Activated CD4-positive, alpha-beta T cell treated with anti-CD3 and anti-CD28 coated beads, Interleukin-2, amount 10 ng/mL, durations not matched to agents 7 days and 5 days (primary cell): ENCODE results near the gene TCAP. TPM values are rescaled to one million over a fixed set of nuclear protein-coding genes. Genes with fewer than 3 reads are reported as not detected.
"Not testable (repeated sequence)": the region's sequence is repeated elsewhere in the genome, so short reads cannot be mapped to it uniquely, and the experiment has no call there.

Experiments used
- CTCF ChIA-PET: fragments of 350-600 bp; sonication (Branson Sonifier 250); formaldehyde crosslinking; loops from one replicate; lab custom pipeline; 2021; ENCODE audit warnings: antibody characterized with exemption; lab: Charles Lee
- POLR2A ChIA-PET: fragments of 350-600 bp; sonication (Branson Sonifier 250); formaldehyde crosslinking; loops from one replicate; lab custom pipeline; 2021; ENCODE audit warnings: antibody characterized with exemption; lab: Charles Lee
- DNase-seq: peaks from one replicate; pipeline ENCODE4 v3.0.0-alpha.2; 2020
- H3K27ac Mint-ChIP-seq: one replicate; pipeline ENCODE4 v1.8.0; 2021; ENCODE audit warnings: mild to moderate bottlenecking, moderate library complexity, mixed read lengths
- H3K27me3 Mint-ChIP-seq: one replicate; pipeline ENCODE4 v1.8.0; 2021; ENCODE audit warnings: mixed read lengths
- H3K36me3 Mint-ChIP-seq: one replicate; pipeline ENCODE4 v1.8.0; 2021; ENCODE audit warnings: low read depth, mixed read lengths
- H3K4me1 Mint-ChIP-seq: one replicate; pipeline ENCODE4 v1.8.0; 2021; ENCODE audit warnings: mixed read lengths
- H3K4me3 Mint-ChIP-seq: one replicate; pipeline ENCODE4 v1.8.0; 2021; ENCODE audit warnings: mild to moderate bottlenecking, moderate library complexity, mixed read lengths
- H3K9me3 Mint-ChIP-seq: one replicate; pipeline ENCODE4 v1.8.0; 2021; ENCODE audit warnings: mixed read lengths
- total RNA-seq, 2 experiments: library from RNA; stranded (reverse); gene quantifications; one replicate each; pipeline ENCODE4 v1.2.3, GENCODE V29; 2021

Gene TCAP
- total RNA-seq, 2 experiments from 2014 or later, result 2.0 to 2.1 TPM

DNA sequence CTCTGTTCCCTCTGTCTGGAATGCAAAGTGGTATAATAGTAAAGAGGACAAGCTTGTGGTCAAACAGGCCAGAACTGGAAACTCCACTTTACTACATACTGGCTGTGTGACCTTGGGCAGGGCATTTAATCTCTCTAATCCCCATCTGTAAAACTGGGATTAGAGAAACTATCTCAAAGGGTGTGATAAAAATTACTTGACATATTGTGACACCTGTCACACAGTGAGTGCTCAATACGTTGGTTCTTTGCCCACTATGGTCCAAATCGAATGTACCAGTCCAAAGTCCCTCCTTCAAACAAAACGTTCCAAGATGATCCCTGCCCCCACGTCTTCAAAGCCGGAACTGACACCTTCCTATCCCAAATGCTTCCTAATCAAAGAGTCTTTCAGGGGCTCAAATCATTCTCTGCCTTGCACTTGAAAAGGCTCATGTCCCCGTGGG is 22.0 kb downstream of the TCAP start:
- peaks cover 33% of the 10 kb centered on the region for H3K4me1 Mint-ChIP-seq
- DNase-seq, result no peak
- no peaks in the 10 kb centered on the region for H3K27me3 Mint-ChIP-seq
- ChIA-PET POLR2A (no interaction called here), CTCF (interaction anchor here (1.1 to 2.4 kb wide), 6 partner anchors 9 to 43 kb away, joined by 3 to 14 read pairs (median 7); partner anchors contain the start of gene MIEN1)
- peak overlapping the region; percentile 94 for H3K4me3 Mint-ChIP-seq
- peaks cover 34% of the 10 kb centered on the region for H3K36me3 Mint-ChIP-seq
- H3K9me3 Mint-ChIP-seq, result peaks cover 7% of the 10 kb centered on the region
- H3K27ac Mint-ChIP-seq, result peak overlapping the region; percentile 98

DNA sequence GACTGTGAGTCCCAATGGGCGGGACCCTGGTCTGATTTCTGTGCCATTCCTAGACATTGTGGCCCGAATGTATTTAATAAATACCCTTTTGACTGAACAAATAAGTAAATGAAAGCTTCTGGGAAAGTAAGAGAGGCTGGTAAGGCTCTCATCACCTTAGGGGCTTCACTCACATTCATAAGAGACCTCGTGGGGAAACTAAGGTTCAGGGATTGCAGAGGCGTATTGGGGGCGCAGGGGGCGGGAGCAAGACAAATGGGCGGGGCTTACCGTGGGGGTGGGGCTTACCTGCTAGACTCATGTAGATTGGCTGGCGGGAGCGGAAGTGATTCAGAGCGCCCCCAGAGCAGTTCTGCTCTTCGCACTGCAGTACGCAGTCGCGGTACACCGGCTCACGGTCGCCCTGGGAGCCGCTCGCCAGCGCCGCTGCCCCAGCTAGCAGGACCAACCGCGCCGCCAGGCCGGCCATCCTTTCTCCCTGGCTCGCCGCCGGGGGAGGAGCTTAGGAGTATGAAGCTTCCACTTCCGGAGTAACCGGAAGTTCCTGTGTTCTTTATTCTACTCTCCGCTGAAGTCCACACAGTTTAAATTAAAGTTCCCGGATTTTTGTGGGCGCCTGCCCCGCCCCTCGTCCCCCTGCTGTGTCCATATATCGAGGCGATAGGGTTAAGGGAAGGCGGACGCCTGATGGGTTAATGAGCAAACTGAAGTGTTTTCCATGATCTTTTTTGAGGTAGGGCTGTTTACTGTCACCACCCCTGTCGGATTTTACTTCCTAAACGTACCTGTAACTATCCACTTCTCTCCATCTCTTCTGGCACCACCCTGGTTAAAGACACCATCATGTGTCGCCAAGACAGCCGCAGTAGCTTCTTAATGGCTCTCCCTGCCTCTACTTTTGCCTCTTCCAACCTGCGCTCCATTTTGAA is 22.7 kb downstream of the TCAP start, which contains the start of gene PGAP3:
PGAP3 (minus strand) TSS at position 512 of the 929 bp plus-strand sequence; CDS start at position 469, 43 bp downstream.
- H3K4me3 Mint-ChIP-seq, result peak within 1 kb of the TSS; percentile 94
- H3K9me3 Mint-ChIP-seq, result peaks cover 7% of the 10 kb centered on the region
- H3K4me1 Mint-ChIP-seq, result peaks cover 33% of the 10 kb centered on the region
- peaks cover 30% of the 10 kb centered on the region for H3K36me3 Mint-ChIP-seq
- ChIA-PET POLR2A (interaction anchor here (0.7 to 1.0 kb wide), 2 partner anchors 15 to 42 kb away, joined by 3 to 6 read pairs; partner anchors contain the start of gene MIEN1), CTCF (interaction anchor here (0.6 to 2.4 kb wide), 11 partner anchors 8 to 342 kb away, joined by 3 to 14 read pairs (median 5); partner anchors contain the start of gene MIEN1)
- peak; percentile 83 for DNase-seq
- H3K27me3 Mint-ChIP-seq, result no peaks in the 10 kb centered on the region
- H3K27ac Mint-ChIP-seq, result peak within 1 kb of the TSS; percentile 98

DNA sequence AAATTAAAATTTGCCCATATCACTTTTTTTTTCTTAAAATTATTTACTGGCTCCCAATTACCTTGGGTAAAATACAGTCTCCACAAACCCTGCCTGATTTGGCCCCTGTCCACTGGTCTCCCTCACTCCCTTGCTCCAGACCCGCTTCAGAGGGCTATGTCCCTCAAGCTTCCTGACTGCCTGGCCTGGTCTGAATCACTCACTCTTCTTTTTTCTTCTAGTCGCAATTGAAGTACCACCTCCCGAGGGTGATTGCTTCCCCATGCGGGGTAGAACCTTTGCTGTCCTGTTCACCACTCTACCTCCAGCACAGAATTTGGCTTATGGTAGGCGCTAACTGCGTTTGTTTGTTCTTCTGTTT is 23.3 kb downstream of the TCAP start:
- Mint-ChIP-seq H3K4me1 (peaks cover 29% of the 10 kb centered on the region), H3K4me3 (peak overlapping the region; percentile 94), H3K9me3 (peaks cover 7% of the 10 kb centered on the region), H3K27ac (peak overlapping the region; percentile 98), H3K27me3 (no peaks in the 10 kb centered on the region), H3K36me3 (peaks cover 24% of the 10 kb centered on the region)
- ChIA-PET POLR2A (interaction anchor here (0.7 to 1.0 kb wide), 2 partner anchors 14 to 41 kb away, joined by 3 to 6 read pairs; partner anchors contain the start of gene MIEN1), CTCF (interaction anchor here (1.0 to 2.4 kb wide), 8 partner anchors 10 to 341 kb away, joined by 3 to 14 read pairs (median 6); partner anchors contain the start of gene MIEN1)
- no peak for DNase-seq

DNA sequence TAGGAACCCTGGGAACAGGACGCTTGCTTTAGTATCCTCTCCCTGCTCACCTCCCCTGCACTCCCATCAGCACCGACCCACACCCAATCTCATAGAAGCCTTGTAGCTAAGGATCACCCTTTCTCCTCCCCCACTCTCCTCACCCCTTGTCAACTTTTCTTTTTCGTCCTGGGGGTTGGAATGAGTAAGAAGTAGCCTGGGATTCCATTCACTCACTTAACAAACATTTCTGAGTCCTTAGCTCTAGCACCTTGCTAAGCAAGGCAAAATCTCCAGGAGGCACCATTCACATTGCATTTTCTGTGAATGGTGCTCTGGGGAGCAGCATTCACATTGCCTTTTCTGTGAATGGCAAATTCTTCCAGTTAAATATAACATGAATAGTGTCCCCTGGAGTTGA is 23.8 kb downstream of the TCAP start:
- no peaks in the 10 kb centered on the region for H3K27me3 Mint-ChIP-seq
- H3K4me1 Mint-ChIP-seq, result peaks cover 29% of the 10 kb centered on the region
- peaks cover 7% of the 10 kb centered on the region for H3K9me3 Mint-ChIP-seq
- peaks cover 23% of the 10 kb centered on the region for H3K36me3 Mint-ChIP-seq
- no peak for DNase-seq
- POLR2A ChIA-PET, result no interaction called here
- CTCF ChIA-PET, result interaction anchor here (1.1 to 2.4 kb wide), 5 partner anchors 11 to 67 kb away, joined by 3 to 14 read pairs (median 5); partner anchors contain the start of genes ERBB2 and MIEN1
- H3K27ac Mint-ChIP-seq, result peak overlapping the region; percentile 98
- H3K4me3 Mint-ChIP-seq, result peak overlapping the region; percentile 94

DNA sequence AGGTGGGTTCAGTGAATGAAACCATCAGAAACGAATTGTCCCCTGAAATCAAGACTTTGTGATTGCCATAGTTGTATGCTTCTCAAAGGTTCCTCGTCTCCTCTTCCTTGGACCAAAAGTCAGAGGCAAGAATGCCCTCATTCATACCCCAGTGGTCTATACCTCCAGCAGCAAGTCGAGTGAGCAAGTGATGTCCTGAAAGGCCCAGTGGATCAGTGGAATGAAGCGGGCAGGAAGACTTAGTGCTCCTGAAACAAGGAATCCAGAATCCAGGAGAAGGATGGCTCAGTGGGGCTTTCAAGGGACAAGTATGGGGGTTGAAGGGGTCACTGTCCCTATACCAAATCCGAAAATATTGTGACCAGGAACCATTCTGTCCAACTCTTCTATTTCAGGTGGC is 29.4 kb downstream of the TCAP start:
- Mint-ChIP-seq H3K4me3 (no peak overlapping the region), H3K27me3 (peaks cover 9% of the 10 kb centered on the region), H3K4me1 (peaks cover 2% of the 10 kb centered on the region), H3K9me3 (no peaks in the 10 kb centered on the region), H3K36me3 (peaks cover 3% of the 10 kb centered on the region), H3K27ac (no peak overlapping the region)
- CTCF ChIA-PET, result no interaction called here
- DNase-seq, result no peak
- POLR2A ChIA-PET, result no interaction called here

DNA sequence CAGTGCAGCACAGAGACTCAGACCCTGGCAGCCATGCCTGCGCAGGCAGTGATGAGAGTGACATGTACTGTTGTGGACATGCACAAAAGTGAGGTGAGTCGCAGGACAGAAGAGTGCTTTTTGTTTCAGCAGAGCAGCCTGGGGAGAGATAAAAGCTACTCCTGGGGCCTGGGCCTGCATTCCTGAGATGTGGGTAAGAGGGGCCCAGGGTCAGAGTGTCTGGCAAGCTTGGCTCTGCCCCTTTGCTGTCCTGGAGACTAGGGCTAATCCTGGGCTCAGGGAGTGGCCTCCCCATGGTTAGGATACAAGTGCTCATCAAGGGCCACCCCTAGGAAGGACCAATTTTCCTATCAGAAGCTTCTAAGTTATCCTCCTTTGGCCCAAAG is 29.9 kb downstream of the TCAP start:
- H3K4me3 Mint-ChIP-seq, result no peak overlapping the region

DNA sequence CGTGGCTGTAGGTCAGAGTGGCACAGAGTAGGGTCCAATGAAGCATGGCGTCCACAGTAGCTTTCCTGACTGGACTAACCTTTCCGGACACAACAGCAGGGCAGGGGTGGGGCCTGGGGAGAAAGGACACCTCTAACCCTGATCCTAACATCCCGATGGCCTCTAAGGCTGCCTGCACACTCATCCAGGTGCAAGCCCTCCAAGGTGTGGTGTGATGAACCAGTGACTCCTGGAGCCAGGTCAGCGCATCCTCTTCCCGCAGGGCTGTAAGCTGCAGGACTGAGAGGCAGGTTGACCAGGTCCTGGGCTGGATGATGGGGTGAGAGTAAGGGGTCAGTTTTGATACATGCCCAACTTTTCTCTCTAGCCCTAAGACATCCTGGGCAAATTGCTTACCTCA is 31.6 kb downstream of the TCAP start:
- ChIA-PET POLR2A (no interaction called here), CTCF (interaction anchor here (1.0 to 1.5 kb wide), 3 partner anchors 9 to 75 kb away, joined by 4 to 5 read pairs (median 4); partner anchors contain the start of gene PGAP3)
- H3K4me3 Mint-ChIP-seq, result no peak overlapping the region
- peaks cover 26% of the 10 kb centered on the region for H3K27me3 Mint-ChIP-seq
- H3K4me1 Mint-ChIP-seq, result peaks cover 5% of the 10 kb centered on the region
- peak overlapping the region; percentile 9 for H3K27ac Mint-ChIP-seq
- peaks cover 3% of the 10 kb centered on the region for H3K36me3 Mint-ChIP-seq
- no peaks in the 10 kb centered on the region for H3K9me3 Mint-ChIP-seq
- no peak for DNase-seq

More for the DNA sequence above, 29.9 kb downstream of the TCAP start:
- Mint-ChIP-seq H3K27ac (no peak overlapping the region), H3K9me3 (no peaks in the 10 kb centered on the region), H3K27me3 (peaks cover 11% of the 10 kb centered on the region), H3K36me3 (peaks cover 3% of the 10 kb centered on the region), H3K4me1 (peaks cover 5% of the 10 kb centered on the region)
- ChIA-PET POLR2A (no interaction called here), CTCF (interaction anchor here (1.5 kb wide), 1 partner anchor 12 kb away, joined by 4 read pairs; no protein-coding TSS in a partner anchor)
- no peak for DNase-seq

DNA sequence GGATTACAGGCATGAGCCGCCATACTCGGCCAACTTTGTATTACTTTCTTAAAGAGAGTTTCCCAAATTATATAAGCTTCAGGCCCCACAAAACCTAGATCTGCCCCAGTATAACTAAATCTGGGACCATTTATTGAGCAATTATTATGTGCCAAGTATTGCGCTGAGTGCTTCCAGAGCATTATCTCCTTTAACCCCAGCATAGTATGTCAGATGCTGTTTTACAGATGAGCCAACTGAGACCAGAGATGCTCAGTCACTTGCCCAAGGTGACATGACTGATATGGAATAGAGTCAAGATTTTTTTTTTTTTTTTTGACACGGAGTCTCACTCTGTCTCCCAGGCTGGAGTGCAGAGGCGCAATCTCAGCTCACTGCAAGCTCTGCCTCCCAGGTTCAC is 32.8 kb downstream of the TCAP start:
- no peak for DNase-seq
- Mint-ChIP-seq H3K9me3 (no peaks in the 10 kb centered on the region), H3K4me1 (peaks cover 5% of the 10 kb centered on the region), H3K27ac (no peak overlapping the region), H3K36me3 (peaks cover 3% of the 10 kb centered on the region), H3K4me3 (no peak overlapping the region), H3K27me3 (peaks cover 36% of the 10 kb centered on the region)
- POLR2A ChIA-PET, result no interaction called here
- CTCF ChIA-PET, result no interaction called here

DNA sequence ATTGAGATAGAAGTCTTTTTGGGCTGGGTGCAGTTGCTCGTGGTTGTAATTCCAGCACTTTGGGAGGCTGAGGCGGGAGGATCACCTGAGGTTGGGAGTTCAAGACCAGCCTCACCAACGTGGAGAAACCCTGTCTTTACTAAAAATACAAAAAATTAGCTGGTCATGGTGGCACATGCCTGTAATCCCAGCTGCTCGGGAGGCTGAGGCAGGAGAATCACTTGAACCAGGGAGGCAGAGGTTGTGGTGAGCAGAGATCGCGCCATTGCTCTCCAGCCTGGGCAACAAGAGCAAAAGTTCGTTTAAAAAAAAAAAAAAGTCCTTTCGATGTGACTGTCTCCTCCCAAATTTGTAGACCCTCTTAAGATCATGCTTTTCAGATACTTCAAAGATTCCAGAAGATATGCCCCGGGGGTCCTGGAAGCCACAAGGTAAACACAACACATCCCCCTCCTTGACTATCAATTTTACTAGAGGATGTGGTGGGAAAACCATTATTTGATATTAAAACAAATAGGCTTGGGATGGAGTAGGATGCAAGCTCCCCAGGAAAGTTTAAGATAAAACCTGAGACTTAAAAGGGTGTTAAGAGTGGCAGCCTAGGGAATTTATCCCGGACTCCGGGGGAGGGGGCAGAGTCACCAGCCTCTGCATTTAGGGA is 34.1 kb downstream of the TCAP start:
- POLR2A ChIA-PET, H3K4me1 Mint-ChIP-seq, H3K4me3 Mint-ChIP-seq, H3K36me3 Mint-ChIP-seq, DNase-seq, H3K9me3 Mint-ChIP-seq, H3K27ac Mint-ChIP-seq: not testable (repeated sequence)
- CTCF ChIA-PET, result interaction anchor here (0.6 to 1.4 kb wide), 2 partner anchors 31 to 236 kb away, joined by 3 to 4 read pairs; partner anchors contain the start of gene MIEN1
- H3K27me3 Mint-ChIP-seq, result peaks cover 42% of the 10 kb centered on the region

DNA sequence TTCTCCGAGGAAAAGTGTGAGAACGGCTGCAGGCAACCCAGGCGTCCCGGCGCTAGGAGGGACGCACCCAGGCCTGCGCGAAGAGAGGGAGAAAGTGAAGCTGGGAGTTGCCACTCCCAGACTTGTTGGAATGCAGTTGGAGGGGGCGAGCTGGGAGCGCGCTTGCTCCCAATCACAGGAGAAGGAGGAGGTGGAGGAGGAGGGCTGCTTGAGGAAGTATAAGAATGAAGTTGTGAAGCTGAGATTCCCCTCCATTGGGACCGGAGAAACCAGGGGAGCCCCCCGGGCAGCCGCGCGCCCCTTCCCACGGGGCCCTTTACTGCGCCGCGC is 34.6 kb downstream of the TCAP start, which contains the start of gene ERBB2:
ERBB2 (plus strand) TSS at position 247 of the 330 bp plus-strand sequence. CDS start 175 bp downstream, outside the sequence.
- Mint-ChIP-seq H3K27ac (no peak within 1 kb of the TSS), H3K36me3 (peaks cover 3% of the 10 kb centered on the region), H3K4me3 (no peak within 1 kb of the TSS), H3K9me3 (no peaks in the 10 kb centered on the region), H3K27me3 (peaks cover 42% of the 10 kb centered on the region), H3K4me1 (peaks cover 6% of the 10 kb centered on the region)
- CTCF ChIA-PET, result interaction anchor here (0.6 to 1.4 kb wide), 4 partner anchors 10 to 236 kb away, joined by 3 to 4 read pairs (median 4); partner anchors contain the start of gene MIEN1
- DNase-seq, result no peak
- POLR2A ChIA-PET, result no interaction called here

DNA sequence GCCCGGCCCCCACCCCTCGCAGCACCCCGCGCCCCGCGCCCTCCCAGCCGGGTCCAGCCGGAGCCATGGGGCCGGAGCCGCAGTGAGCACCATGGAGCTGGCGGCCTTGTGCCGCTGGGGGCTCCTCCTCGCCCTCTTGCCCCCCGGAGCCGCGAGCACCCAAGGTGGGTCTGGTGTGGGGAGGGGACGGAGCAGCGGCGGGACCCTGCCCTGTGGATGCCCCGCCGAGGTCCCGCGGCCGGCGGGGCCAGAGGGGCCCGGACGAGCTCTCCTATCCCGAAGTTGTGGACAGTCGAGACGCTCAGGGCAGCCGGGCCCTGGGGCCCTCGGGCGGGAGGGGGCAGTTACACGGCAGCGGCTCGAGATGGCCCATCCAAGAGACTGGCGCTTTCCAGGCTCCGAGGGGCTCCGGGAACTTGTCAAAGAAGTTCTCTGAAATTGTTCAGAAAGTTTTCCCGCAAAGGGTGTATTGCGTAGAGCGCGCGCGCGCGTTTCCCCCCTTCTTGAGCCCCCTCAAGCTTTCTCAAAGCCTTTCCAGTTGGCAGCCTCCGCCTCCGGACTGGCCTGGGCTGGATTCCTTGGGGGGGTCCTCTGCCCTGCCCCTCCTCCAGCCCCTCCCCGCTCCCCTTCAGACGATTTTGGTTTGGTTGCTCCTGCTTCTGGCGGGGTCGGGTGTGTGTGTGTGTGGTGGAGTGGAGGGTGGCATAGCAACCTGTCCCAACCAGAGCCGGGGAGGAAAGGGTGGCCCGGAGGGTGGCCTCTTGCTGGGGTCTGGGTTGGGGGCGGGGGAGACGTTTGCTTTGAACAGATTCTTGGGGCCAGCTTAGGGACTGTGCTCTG is 35.2 kb downstream of the TCAP start:
- no peak for DNase-seq
- Mint-ChIP-seq H3K36me3 (peaks cover 3% of the 10 kb centered on the region), H3K9me3 (no peaks in the 10 kb centered on the region), H3K4me3 (no peak overlapping the region), H3K4me1 (peaks cover 6% of the 10 kb centered on the region), H3K27ac (no peak overlapping the region), H3K27me3 (peaks cover 42% of the 10 kb centered on the region)
- ChIA-PET CTCF (interaction anchor here (0.8 to 1.4 kb wide), 4 partner anchors 11 to 30 kb away, joined by 3 to 4 read pairs (median 4); partner anchors contain the start of gene MIEN1), POLR2A (no interaction called here)
